HEK293 (cell line): ENCODE measurements around the gene CHN2.

ENCODE experiments used
- CTCF ChIA-PET: fragments of 350-600 bp; formaldehyde crosslinking; extraction: SDS; loops from one replicate; lab custom pipeline; 2021; ENCODE audit warnings: antibody characterized with exemption; lab: Yijun Ruan, JAX
- POLR2A ChIA-PET: fragments of 300-600 bp; formaldehyde crosslinking; extraction: SDS; loops from one replicate; lab custom pipeline; 2020; ENCODE audit warnings: antibody characterized with exemption, inconsistent platforms; lab: Yijun Ruan, JAX
- H3K27ac ChIP-seq: fragments of 200-500 bp; sonication (Bioruptor generic); 2 replicates; pipeline ENCODE4 v1.5.1; 2014; ENCODE audit warnings: low read depth, low read length, control low read depth, inconsistent platforms; ENCODE audit errors: extremely low read depth
- H3K36me3 ChIP-seq, 2 experiments: fragments of 200-500 bp in 1 of 2; sonication (Bioruptor generic) in 1 of 2; 1 replicate in 1 of 2; 2 replicates in 1 of 2; pipeline ENCODE4 v1.5.1; 2014 to 2017; ENCODE audit warnings: inconsistent platforms in 2 of 2, low read length in 2 of 2; ENCODE audit not compliant: control insufficient read depth in 2 of 2, insufficient read depth in 1 of 2
- H3K4me1 ChIP-seq: fragments of 200-500 bp; sonication (Bioruptor generic); 2 replicates; pipeline ENCODE4 v1.5.1; 2014; ENCODE audit warnings: mild to moderate bottlenecking, low read length, inconsistent platforms; ENCODE audit not compliant: control insufficient read depth, insufficient read depth
- H3K4me3 ChIP-seq: 2 replicates; pipeline ENCODE4 v1.5.1; 2011; ENCODE audit warnings: low read depth, mild to moderate bottlenecking, control low read depth, low read length, moderate library complexity
- H3K9me3 ChIP-seq: fragments of 200-500 bp; sonication (Bioruptor generic); 2 replicates; pipeline ENCODE4 v1.5.1; 2014; ENCODE audit warnings: low read depth, low read length, inconsistent platforms; ENCODE audit not compliant: control insufficient read depth, insufficient read depth
- EGR2 ChIP-seq: fragments of 450-650 bp; formaldehyde crosslinking; IDR thresholded peaks from 2 replicates; pipeline ENCODE4 v1.5.1; 2016; ENCODE audit warnings: low read depth, missing biosample characterization, missing genetic modification characterization
- HOXD13 ChIP-seq: sonication (generic); formaldehyde crosslinking; IDR thresholded peaks from 2 replicates; pipeline ENCODE4 v1.8.0; 2022; ENCODE audit warnings: missing genetic modification reagents, borderline replicate concordance
- PRDM6 ChIP-seq: fragments of 450-650 bp; formaldehyde crosslinking; IDR thresholded peaks from 2 replicates; pipeline ENCODE4 v1.5.1; 2017; ENCODE audit warnings: missing biosample characterization, missing genetic modification characterization
- ZBTB49 ChIP-seq: fragments of 450-650 bp; formaldehyde crosslinking; IDR thresholded peaks from 2 replicates; pipeline ENCODE4 v1.5.1; 2016; ENCODE audit warnings: missing biosample characterization, missing genetic modification characterization, low read depth
- ZBTB6 ChIP-seq: fragments of 450-650 bp; formaldehyde crosslinking; IDR thresholded peaks from 2 replicates; pipeline ENCODE4 v1.5.1; 2017; ENCODE audit warnings: missing biosample characterization, missing genetic modification characterization
- ZFP69B ChIP-seq: fragments of 450-650 bp; formaldehyde crosslinking; IDR thresholded peaks from 2 replicates; pipeline ENCODE4 v1.5.1; 2016; ENCODE audit warnings: missing biosample characterization, missing genetic modification characterization
- ZNF239 ChIP-seq: fragments of 450-650 bp; formaldehyde crosslinking; IDR thresholded peaks from 2 replicates; pipeline ENCODE4 v1.5.1; 2016; ENCODE audit warnings: missing biosample characterization, missing genetic modification characterization
- ZNF37A ChIP-seq: fragments of 450-650 bp; IDR thresholded peaks from 2 replicates; pipeline ENCODE4 v1.5.1; 2018; ENCODE audit warnings: missing biosample characterization, missing genetic modification characterization
- ZNF513 ChIP-seq: fragments of 450-650 bp; IDR thresholded peaks from 2 replicates; pipeline ENCODE4 v1.5.1; 2018; ENCODE audit warnings: missing biosample characterization, missing genetic modification characterization
- ZNF514 ChIP-seq: fragments of 450-650 bp; formaldehyde crosslinking; IDR thresholded peaks from 2 replicates; pipeline ENCODE4 v1.5.1; 2016; ENCODE audit warnings: missing biosample characterization, missing genetic modification characterization
- ZNF626 ChIP-seq: fragments of 450-650 bp; sonication (Bioruptor Pico); formaldehyde crosslinking; IDR thresholded peaks from 2 replicates; pipeline ENCODE4 v1.5.1; 2018; ENCODE audit warnings: missing biosample characterization, missing genetic modification characterization, inconsistent platforms
- ZNF639 ChIP-seq: fragments of 450-650 bp; formaldehyde crosslinking; IDR thresholded peaks from 2 replicates; pipeline ENCODE4 v1.5.1; 2016; ENCODE audit warnings: missing biosample characterization, missing genetic modification characterization
- ZNF791 ChIP-seq: fragments of 450-650 bp; formaldehyde crosslinking; IDR thresholded peaks from 2 replicates; pipeline ENCODE4 v1.5.1; 2016; ENCODE audit warnings: missing biosample characterization, missing genetic modification characterization
- ZNF837 ChIP-seq: fragments of 450-650 bp; formaldehyde crosslinking; IDR thresholded peaks from 2 replicates; pipeline ENCODE4 v1.5.1; 2016; ENCODE audit warnings: missing biosample characterization, missing genetic modification characterization

The CHN2 gene

GRCh38 chr7:29379551-29379950, 185.0 kb downstream of the CHN2 start:
- POLR2A ChIA-PET: no interaction called here
- H3K4me1 ChIP-seq: peaks cover 4% of the 10 kb centered on the region

More at GRCh38 chr7:29379551-29379950, 185.0 kb downstream of the CHN2 start:
- Histone ChIP-seq H3K27ac (no peak overlapping the region), H3K4me3 (no peak overlapping the region), H3K36me3 (no peaks in the 10 kb centered on the region), H3K9me3 (no peaks in the 10 kb centered on the region)
- CTCF ChIA-PET: interaction anchor here (0.6 kb wide), 1 partner anchor 206 kb away, joined by 3 read pairs; no protein-coding TSS in a partner anchor
- TF ChIP-seq HOXD13 (CRISPR knock-in tag) (no peak), EGR2 (tag by site-specific recombination) (no peak), ZFP69B (tag by site-specific recombination) (no peak), ZNF513 (tag by site-specific recombination) (no peak), ZNF514 (tag by site-specific recombination) (no peak), PRDM6 (no peak), ZNF626 (tag by site-specific recombination) (no peak), ZNF639 (tag by site-specific recombination) (no peak), ZBTB49 (tag by site-specific recombination) (no peak), ZNF37A (no peak), ZNF239 (tag by site-specific recombination) (no peak), ZBTB6 (no peak), ZNF791 (no peak), ZNF837 (tag by site-specific recombination) (no peak)
- TF ChIP-seq, all 188 proteins: peak for 0
